H9 (cell line): ENCODE results near the gene C12orf75. TPM values are rescaled to one million over a fixed set of nuclear protein-coding genes. Genes with fewer than 3 reads are reported as not detected.

Experiments
- DNase-seq: peaks from one replicate; pipeline ENCODE4 v3.0.0-alpha.2; 2017
- H2AFZ ChIP-seq: one replicate; pipeline ENCODE4 v1.6.1; 2013; ENCODE audit warnings: mild to moderate bottlenecking, low read length, control low read depth, moderate library complexity
- H2AK5ac ChIP-seq: 2 replicates; pipeline ENCODE4 v1.6.1; 2013; ENCODE audit warnings: low read length, control low read depth, mixed read lengths; ENCODE audit not compliant: insufficient read length
- H2BK120ac ChIP-seq: one replicate; pipeline ENCODE4 v1.6.1; 2013; ENCODE audit warnings: low read depth, mild to moderate bottlenecking, low read length, control low read depth, inconsistent platforms; ENCODE audit not compliant: poor library complexity, severe bottlenecking
- H2BK12ac ChIP-seq: 2 replicates; pipeline ENCODE4 v1.6.1; 2013; ENCODE audit warnings: low read length, control low read depth, mixed read lengths, low read depth; ENCODE audit not compliant: insufficient read length
- H2BK15ac ChIP-seq: 2 replicates; pipeline ENCODE4 v1.6.1; 2013; ENCODE audit warnings: low read depth, low read length, control low read depth
- H2BK20ac ChIP-seq: one replicate; pipeline ENCODE4 v1.6.1; 2013; ENCODE audit warnings: low read depth, mild to moderate bottlenecking, low read length, control low read depth, inconsistent platforms; ENCODE audit not compliant: poor library complexity, severe bottlenecking
- H2BK5ac ChIP-seq: 2 replicates; pipeline ENCODE4 v1.6.1; 2013; ENCODE audit warnings: low read length, control low read depth, mixed read lengths; ENCODE audit not compliant: insufficient read length
- H3K14ac ChIP-seq: 2 replicates; pipeline ENCODE4 v1.6.1; 2013; ENCODE audit warnings: low read length, control low read depth; ENCODE audit not compliant: insufficient read depth
- H3K18ac ChIP-seq: 2 replicates; pipeline ENCODE4 v1.6.1; 2013; ENCODE audit warnings: low read depth, mild to moderate bottlenecking, mixed read lengths, low read length, control low read depth; ENCODE audit not compliant: insufficient read length
- H3K23ac ChIP-seq: 2 replicates; pipeline ENCODE4 v1.6.1; 2013; ENCODE audit warnings: low read length, control low read depth, mixed read lengths, low read depth; ENCODE audit not compliant: insufficient read length
- H3K23me2 ChIP-seq: 2 replicates; pipeline ENCODE4 v1.6.1; 2013; ENCODE audit warnings: low read depth, mild to moderate bottlenecking, mixed read lengths, low read length, control low read depth; ENCODE audit not compliant: insufficient read length, poor library complexity, severe bottlenecking
- H3K27ac ChIP-seq: 2 replicates; pipeline ENCODE4 v1.5.1; 2013; ENCODE audit warnings: low read length, control low read depth, mixed read lengths, low read depth; ENCODE audit not compliant: insufficient read length
- H3K27me3 ChIP-seq: 2 replicates; pipeline ENCODE4 v1.6.1; 2013; ENCODE audit warnings: low read length, control low read depth, inconsistent platforms; ENCODE audit not compliant: insufficient read depth
- H3K4ac ChIP-seq: 2 replicates; pipeline ENCODE4 v1.6.1; 2013; ENCODE audit warnings: low read depth, mild to moderate bottlenecking, control low read depth, inconsistent platforms, low read length, moderate library complexity
- H3K4me1 ChIP-seq: 2 replicates; pipeline ENCODE4 v1.6.1; 2013; ENCODE audit warnings: low read length, control low read depth, inconsistent platforms; ENCODE audit not compliant: insufficient read depth
- H3K4me2 ChIP-seq: 2 replicates; pipeline ENCODE4 v1.6.1; 2013; ENCODE audit warnings: low read length, control low read depth, mixed read lengths; ENCODE audit not compliant: insufficient read length, insufficient read depth
- H3K56ac ChIP-seq: 2 replicates; pipeline ENCODE4 v1.6.1; 2013; ENCODE audit warnings: low read depth, mild to moderate bottlenecking, mixed read lengths, low read length, control low read depth; ENCODE audit not compliant: insufficient read length
- H3K79me1 ChIP-seq: 2 replicates; pipeline ENCODE4 v1.6.1; 2013; ENCODE audit warnings: low read depth, mild to moderate bottlenecking, moderate library complexity, low read length, control low read depth, inconsistent platforms; ENCODE audit not compliant: insufficient read depth, poor library complexity, severe bottlenecking
- H3K79me2 ChIP-seq: 2 replicates; pipeline ENCODE4 v1.6.1; 2013; ENCODE audit warnings: low read length, control low read depth, inconsistent platforms; ENCODE audit not compliant: insufficient read depth
- H3K9ac ChIP-seq: 2 replicates; pipeline ENCODE4 v1.6.1; 2013; ENCODE audit warnings: low read length, control low read depth, mixed read lengths; ENCODE audit not compliant: insufficient read length; ENCODE audit errors: extremely low read depth
- H3K9me3 ChIP-seq: one replicate; pipeline ENCODE4 v1.6.1; 2013; ENCODE audit warnings: low read depth, low read length, inconsistent platforms; ENCODE audit not compliant: control insufficient read depth
- H3T11ph ChIP-seq: one replicate; pipeline ENCODE4 v1.6.1; 2013; ENCODE audit warnings: mild to moderate bottlenecking, low read length, control low read depth, inconsistent platforms
- H4K20me1 ChIP-seq: one replicate; pipeline ENCODE4 v1.6.1; 2013; ENCODE audit not compliant: control insufficient read depth, insufficient read length, insufficient read depth
- H4K5ac ChIP-seq: 2 replicates; pipeline ENCODE4 v1.6.1; 2013; ENCODE audit warnings: low read depth, mild to moderate bottlenecking, mixed read lengths, low read length, control low read depth; ENCODE audit not compliant: insufficient read length
- H4K8ac ChIP-seq: replicated peaks from 2 replicates; pipeline ENCODE4 v1.6.1; 2013; ENCODE audit warnings: low read length, control low read depth, mixed read lengths, low read depth; ENCODE audit not compliant: insufficient read length
- H4K91ac ChIP-seq: 2 replicates; pipeline ENCODE4 v1.6.1; 2013; ENCODE audit warnings: low read depth, mild to moderate bottlenecking, moderate library complexity, mixed read lengths, low read length, control low read depth; ENCODE audit not compliant: insufficient read length
- H3K27ac Mint-ChIP-seq, 3 experiments: 2 replicates in 2 of 3; 3 replicates in 1 of 3; pipeline ENCODE4 v1.8.0; 2020 to 2021; ENCODE audit warnings: mixed read lengths in 3 of 3, mild to moderate bottlenecking in 1 of 3, moderate library complexity in 1 of 3
- H3K27me3 Mint-ChIP-seq: 2 replicates; pipeline ENCODE4 v1.8.0; 2021; ENCODE audit warnings: low read depth, mild to moderate bottlenecking, moderate library complexity, mixed read lengths
- H3K36me3 Mint-ChIP-seq, 3 experiments: 2 replicates in 2 of 3; 3 replicates in 1 of 3; pipeline ENCODE4 v1.8.0; 2020 to 2021; ENCODE audit warnings: low read depth in 3 of 3, mixed read lengths in 3 of 3; ENCODE audit not compliant: insufficient read depth in 1 of 3
- H3K4me1 Mint-ChIP-seq, 2 experiments: 2 replicates each; pipeline ENCODE4 v1.8.0; 2020; ENCODE audit warnings: mixed read lengths in 2 of 2
- H3K4me3 Mint-ChIP-seq, 2 experiments: 2 replicates in 1 of 2; 3 replicates in 1 of 2; pipeline ENCODE4 v1.8.0; 2020 to 2021; ENCODE audit warnings: mild to moderate bottlenecking in 2 of 2, mixed read lengths in 2 of 2, moderate library complexity in 1 of 2
- H3K9me3 Mint-ChIP-seq, 2 experiments: 2 replicates in 1 of 2; 3 replicates in 1 of 2; pipeline ENCODE4 v1.8.0; 2020; ENCODE audit warnings: mild to moderate bottlenecking in 2 of 2, mixed read lengths in 2 of 2, moderate library complexity in 1 of 2
- CTCF ChIP-seq: fragments of 200-600 bp; sonication (generic); conservative IDR thresholded peaks from 3 replicates; pipeline ENCODE4 v1.8.0; 2021; ENCODE audit warnings: antibody characterized with exemption, mild to moderate bottlenecking
- WGBS: extraction: QIAGEN DNeasy Blood & Tissue Kit; methylation state at CpG from one replicate; pipeline ENCODE4 v1.1.7; 2013; ENCODE audit warnings: missing lambda C conversion rate, low lambda C conversion rate, mixed read lengths; ENCODE audit not compliant: insufficient read length; ENCODE audit errors: extremely low coverage; 5-methylcytosine and 5-hydroxymethylcytosine counted together
- total RNA-seq: library from RNA; stranded (reverse); gene quantifications from 2 replicates; pipeline ENCODE4 v1.2.1, GENCODE V29; 2021

The C12orf75 gene
- total RNA-seq, 1 experiment from 2014 or later: 37.9 TPM

- no peak for TF ChIP-seq CTCF
- no peak overlapping the region for H2BK20ac ChIP-seq
- H3K4me1 ChIP-seq: peaks cover 4% of the 10 kb centered on the region; the same call in 1 of the 2 replicates
- no peak overlapping the region for H3K18ac ChIP-seq
- H4K5ac ChIP-seq: no peak overlapping the region
- WGBS: no CpG with 5 or more reads among the region's 7 CpGs
- H3K4me3 Mint-ChIP-seq: no peak overlapping the region
- no peak overlapping the region for H4K91ac ChIP-seq
- H2BK5ac ChIP-seq: no peak overlapping the region
- H3K56ac ChIP-seq: no peak overlapping the region
- H3K9ac ChIP-seq: no peak overlapping the region
- no peak overlapping the region for H3K27ac ChIP-seq
- H4K8ac ChIP-seq: no peak overlapping the region
- H3K27me3 Mint-ChIP-seq: peaks cover 30% of the 10 kb centered on the region
- H4K20me1 ChIP-seq: no peaks in the 10 kb centered on the region
- no peaks in the 10 kb centered on the region for H3K9me3 ChIP-seq
- no peak overlapping the region for H3K4me2 ChIP-seq
- no peak overlapping the region for H2AFZ ChIP-seq
- H3K36me3 Mint-ChIP-seq: peaks cover 16 to 17% (median 17%) of the 10 kb centered on the region in 3 experiments
- peaks cover 11 to 12% of the 10 kb centered on the region in 2 experiments for H3K9me3 Mint-ChIP-seq
- no peak overlapping the region for H3K27ac Mint-ChIP-seq
- H3K23me2 ChIP-seq: no peaks in the 10 kb centered on the region
- H3K27me3 ChIP-seq: no peaks in the 10 kb centered on the region; the same call in 1 of the 2 replicates
- no peak overlapping the region for H2BK120ac ChIP-seq
- no peak overlapping the region for H3K23ac ChIP-seq
- H3K79me2 ChIP-seq: no peaks in the 10 kb centered on the region
- no peak overlapping the region for H2BK12ac ChIP-seq
- H3K4ac ChIP-seq: no peak overlapping the region
- DNase-seq: no peak
- H2AK5ac ChIP-seq: no peak overlapping the region
- no peak overlapping the region for H2BK15ac ChIP-seq
- peaks cover 6% of the 10 kb centered on the region for H3K79me1 ChIP-seq
- no peak overlapping the region for H3T11ph ChIP-seq
- no peak overlapping the region for H3K14ac ChIP-seq
- H3K4me1 Mint-ChIP-seq: peaks cover 28 to 43% of the 10 kb centered on the region in 2 experiments
Measured at GRCh38 chr12:105336411-105336810, 5.9 kb downstream of the C12orf75 start.
